Left lung (tissue), 10 donors: ENCODE results near the gene CCDC171. TPM values are rescaled to one million over a fixed set of nuclear protein-coding genes. Genes with fewer than 3 reads are reported as not detected.

Source experiments
- ATAC-seq: fragments of 200-7000 bp; cut with Tn5 transposase; one replicate; pipeline ENCODE4 v1.9.1; 2020; ENCODE audit warnings: moderate library complexity
- DNase-seq, 4 donors: peaks; one replicate each; pipeline ENCODE4 v3.0.0-alpha.2; 2013 to 2020
- H3K27ac ChIP-seq, 2 donors: fragments of 200-600 bp; sonication (generic) in 1 of 2; one replicate each; pipeline versions ENCODE4 v1.5.0 to v1.8.0; 2020 to 2021
- H3K27me3 ChIP-seq, 2 donors: fragments of 200-600 bp; sonication (generic) in 1 of 2; one replicate each; pipeline versions ENCODE4 v1.5.0 to v1.8.0; 2020 to 2021
- H3K36me3 ChIP-seq, 2 donors: fragments of 200-600 bp; sonication (generic) in 1 of 2; one replicate each; pipeline versions ENCODE4 v1.5.0 to v1.8.0; 2020 to 2021
- H3K4me1 ChIP-seq, 2 donors: fragments of 200-600 bp; one replicate each; pipeline ENCODE4 v1.8.0; 2021
- H3K4me3 ChIP-seq, 2 donors: fragments of 200-600 bp; sonication (generic) in 1 of 2; one replicate each; pipeline versions ENCODE4 v1.5.0 to v1.8.0; 2020 to 2021; ENCODE audit warnings: mild to moderate bottlenecking in 1 of 2
- H3K9me3 ChIP-seq, 2 donors: fragments of 200-600 bp; sonication (generic) in 1 of 2; one replicate each; pipeline versions ENCODE4 v1.5.0 to v1.8.0; 2020 to 2021
- CTCF ChIP-seq, 2 donors: fragments of 200-600 bp; sonication (generic) in 1 of 2; IDR thresholded peaks; one replicate each; pipeline versions ENCODE4 v1.5.0 to v1.8.0; 2021; ENCODE audit warnings: antibody characterized with exemption in 2 of 2
- intact Hi-C, 2 donors: fragments of 100-400 bp; cut with DNase I; formaldehyde crosslinking; loops; one replicate each; pipeline versions ENCODE4 v1.11.2 to v1.14.2; 2022
- polyA plus RNA-seq, 6 donors: library from polyadenylated mRNA; unstranded; fragments of 120-200 nt; gene quantifications; one replicate each; pipeline ENCODE4 v1.2.1, GENCODE V29; 2013; ENCODE audit not compliant: insufficient read length in 6 of 6
- total RNA-seq, 2 donors: library from RNA; stranded (reverse); fragmentation: NEBNext Ultra II Directional; extraction: Animal tissue kit (Norgen Biotek cat#: 25700); gene quantifications; one replicate each; pipeline ENCODE4 v1.2.1, GENCODE V29; 2021
- donor health status: DM: no; HTN: yes; CAD: no.
- donor health status: DM: no; HTN: no; CAD: no.

Gene CCDC171
- total and polyA plus RNA-seq, 8 donors = 2.0 to 11.2 (median 10.0) TPM

- TF ChIP-seq CTCF (IDR thresholded peaks at IDR 0.05) = no peak
- Histone ChIP-seq H3K36me3 (no peaks in the 10 kb centered on the region), H3K9me3 (no peaks in the 10 kb centered on the region), H3K27me3 (no peaks in the 10 kb centered on the region), H3K4me3 (no peak overlapping the region), H3K4me1 (no peaks in the 10 kb centered on the region), H3K27ac (no peak overlapping the region)
- ATAC-seq (no peak), DNase-seq (no peak)
- intact Hi-C loops = no loop called here
These were observed 161.9 kb downstream of the CCDC171 start for GRCh38 chr9:15714746-15715145.

GRCh38 chr9:15717290-15717967 lies 164.6 kb downstream of the CCDC171 start:
- peak in 1 of 4 donors; percentile 33 for DNase-seq
- ATAC-seq = no peak
- H3K27me3 ChIP-seq = no peaks in the 10 kb centered on the region
- TF ChIP-seq CTCF (IDR thresholded peaks at IDR 0.05) = no peak
- no peaks in the 10 kb centered on the region for H3K9me3 ChIP-seq
- H3K36me3 ChIP-seq = no peaks in the 10 kb centered on the region
- no peak overlapping the region for H3K27ac ChIP-seq
- no peaks in the 10 kb centered on the region for H3K4me1 ChIP-seq
- H3K4me3 ChIP-seq = no peak overlapping the region
- intact Hi-C loops = no loop called here

GRCh38 chr9:15718423-15718822 lies 165.6 kb downstream of the CCDC171 start:
- no peak overlapping the region for H3K27ac ChIP-seq
- no peaks in the 10 kb centered on the region for H3K36me3 ChIP-seq
- no peaks in the 10 kb centered on the region for H3K4me1 ChIP-seq
- no peaks in the 10 kb centered on the region for H3K27me3 ChIP-seq
- no peaks in the 10 kb centered on the region for H3K9me3 ChIP-seq
- no peak for DNase-seq
- intact Hi-C loops = no loop called here
- no peak for ATAC-seq
- no peak for TF ChIP-seq CTCF (IDR thresholded peaks at IDR 0.05)
- no peak overlapping the region for H3K4me3 ChIP-seq

- ATAC-seq (no peak), DNase-seq (no peak)
- Histone ChIP-seq H3K27me3 (no peaks in the 10 kb centered on the region), H3K27ac (no peak overlapping the region), H3K4me3 (no peak overlapping the region), H3K36me3 (no peaks in the 10 kb centered on the region), H3K4me1 (no peaks in the 10 kb centered on the region), H3K9me3 (no peaks in the 10 kb centered on the region)
- TF ChIP-seq CTCF (IDR thresholded peaks at IDR 0.05) = no peak
- intact Hi-C loops = no loop called here
These were observed 168.0 kb downstream of the CCDC171 start for GRCh38 chr9:15720861-15721260.

GRCh38 chr9:15722888-15723287 lies 170.0 kb downstream of the CCDC171 start:
- H3K4me1 ChIP-seq = no peaks in the 10 kb centered on the region
- TF ChIP-seq CTCF (IDR thresholded peaks at IDR 0.05) = no peak
- H3K27ac ChIP-seq = no peak overlapping the region
- H3K9me3 ChIP-seq = no peaks in the 10 kb centered on the region
- ATAC-seq = no peak
- no peak overlapping the region for H3K4me3 ChIP-seq
- no peaks in the 10 kb centered on the region for H3K27me3 ChIP-seq
- H3K36me3 ChIP-seq = no peaks in the 10 kb centered on the region
- intact Hi-C loops = no loop called here
- DNase-seq = peak in 1 of 4 donors; percentile 15
